Measurements from ENCODE around the gene PATE3. TPM values are rescaled to one million over a fixed set of nuclear protein-coding genes. Genes with fewer than 3 reads are reported as not detected.
A peak's percentile ranks its signal among the peaks of the same experiment; 100 is the strongest.

Gene PATE3
- total and polyA plus RNA-seq, 10 of the 15 experiments (the other 5 are each of a cell fraction or from before 2014, with no cell fraction given), result not detected

DNA sequence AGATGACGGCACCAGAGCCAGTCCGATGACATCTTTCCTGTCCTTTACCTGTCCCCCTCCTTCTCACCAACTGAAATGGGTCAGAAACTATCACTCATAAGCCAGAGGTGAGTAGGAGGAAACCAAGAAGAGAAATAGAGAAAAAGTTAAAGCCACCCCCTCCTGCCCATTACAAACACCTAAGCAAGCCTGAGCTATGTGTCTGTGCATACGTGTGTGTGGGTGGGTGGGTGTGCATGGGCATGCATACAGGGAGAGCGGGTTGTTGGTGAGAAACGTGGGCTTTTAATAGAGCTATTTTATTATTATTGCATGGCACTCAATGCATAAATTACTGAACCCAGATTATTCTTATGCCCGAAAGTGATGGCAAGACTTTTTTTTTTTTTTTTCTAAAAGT, 47.8 kb downstream of the PATE3 start:
- H3K4me2 ChIP-seq (ENCODE audit: control insufficient read depth, insufficient read depth), result no peak overlapping the region
- intact Hi-C loops (cut with micrococcal nuclease; ENCODE audit: unreplicated experiment) (no loop called here), in situ Hi-C loops (cut with MboI) (no loop called here)
- H3K9me3 ChIP-seq (replicated peaks; ENCODE audit: control insufficient read depth, insufficient read depth, low read length), result no peaks in the 10 kb centered on the region
- H3K4me3 ChIP-seq, result no peak overlapping the region
- ChIA-PET SMC1A (ENCODE audit: uncharacterized antibody, unreplicated experiment) (interaction anchor here (0.6 kb wide), 1 partner anchor 33 kb away, joined by 3 read pairs; no protein-coding TSS in a partner anchor), RAD21 (ENCODE audit: unreplicated experiment) (interaction anchor here (0.6 kb wide), 1 partner anchor 96 kb away, joined by 3 read pairs; no protein-coding TSS in a partner anchor), CTCF (interaction anchor here (1.5 kb wide), 1 partner anchor 52 kb away, joined by 4 read pairs; the partner anchor contains the start of gene HYLS1), POLR2A (no interaction called here)
- H3K27ac ChIP-seq (ENCODE audit: control insufficient read depth, insufficient read depth), result no peak overlapping the region
- DNase-seq (ENCODE audit: low read depth, low spot score) (no peak), ATAC-seq (no peak), FAIRE-seq (no peak)
- H3K36me3 ChIP-seq (ENCODE audit: control insufficient read depth in 2 of 2, insufficient read depth in 2 of 2, low read length in 1 of 2), result no peaks in the 10 kb centered on the region
- no peaks in the 10 kb centered on the region; a peak in 2 of 4 replicates for H3K27me3 ChIP-seq (replicated peaks in 1 of 2; ENCODE audit: control insufficient read depth in 2 of 2, insufficient read depth in 2 of 2, low read length in 1 of 2)
- BruUV-seq (replicated peaks), result no TSS peak
- H3K4me1 ChIP-seq (ENCODE audit: control insufficient read depth, insufficient read depth, low read length), result no peaks in the 10 kb centered on the region
- H4K20me1 ChIP-seq (ENCODE audit: control insufficient read depth, insufficient read depth), result no peaks in the 10 kb centered on the region
- TF ChIP-seq ZNF217 (IDR thresholded peaks at IDR 0.05) (no peak), SREBF1 (IDR thresholded peaks at IDR 0.05; ENCODE audit: low read length) (no peak), TCF12 (IDR thresholded peaks at IDR 0.05; ENCODE audit: low read depth, low read length) (no peak), SP1 (IDR thresholded peaks at IDR 0.05; ENCODE audit: low read depth, low read length) (no peak), USF2 (IDR thresholded peaks at IDR 0.05; ENCODE audit: borderline replicate concordance, low read depth, low read length) (no peak), ZBTB33 (IDR thresholded peaks at IDR 0.05) (no peak)
- TF ChIP-seq, protein P1, sequence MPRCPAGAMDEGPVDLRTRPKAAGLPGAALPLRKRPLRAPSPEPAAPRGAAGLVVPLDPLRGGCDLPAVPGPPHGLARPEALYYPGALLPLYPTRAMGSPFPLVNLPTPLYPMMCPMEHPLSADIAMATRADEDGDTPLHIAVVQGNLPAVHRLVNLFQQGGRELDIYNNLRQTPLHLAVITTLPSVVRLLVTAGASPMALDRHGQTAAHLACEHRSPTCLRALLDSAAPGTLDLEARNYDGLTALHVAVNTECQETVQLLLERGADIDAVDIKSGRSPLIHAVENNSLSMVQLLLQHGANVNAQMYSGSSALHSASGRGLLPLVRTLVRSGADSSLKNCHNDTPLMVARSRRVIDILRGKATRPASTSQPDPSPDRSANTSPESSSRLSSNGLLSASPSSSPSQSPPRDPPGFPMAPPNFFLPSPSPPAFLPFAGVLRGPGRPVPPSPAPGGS (IDR thresholded peaks at IDR 0.05; ENCODE audit: borderline replicate concordance, insufficient read depth, low read depth, low read length, poor library complexity, severe bottlenecking), result peak; percentile 50
- H2AFZ ChIP-seq (ENCODE audit: control insufficient read depth, low read depth, low read length), result no peak overlapping the region
- no peaks in the 10 kb centered on the region for H3K79me2 ChIP-seq (ENCODE audit: control insufficient read depth, insufficient read depth, low read length)
- 31% methylated on average over 6 of the region's 6 CpGs for WGBS (ENCODE audit: insufficient coverage, insufficient replicate concordance, low lambda C conversion rate, missing lambda C conversion rate)
- no peak overlapping the region for H3K9ac ChIP-seq (ENCODE audit: control insufficient read depth, insufficient read depth, low read length)

Other genes starting within 250 kb of the PATE3 start
Only the 7 nearest of the 11 such genes appear.
- 0.11 TPM in 1 of 2 replicates, not detected in the other for gene ACRV1, start 107.3 kb upstream of the PATE3 start, total RNA-seq (2014; rRNA removed)
- 0.09 TPM in 1 of 2 replicates, not detected in the other for gene ACRV1, start 107.3 kb upstream of the PATE3 start, total RNA-seq (2014; rRNA removed; fragmentation: Illumina TruSeq; extraction: Trizol)
- gene ACRV1, start 107.3 kb upstream of the PATE3 start, total RNA-seq (2021), result 0.21 TPM in 1 of 2 replicates, not detected in the other
- not detected in 2 replicates for gene ACRV1, start 107.3 kb upstream of the PATE3 start, polyA plus RNA-seq (2011; rRNA removed)
- gene ACRV1, start 107.3 kb upstream of the PATE3 start, polyA plus RNA-seq (2014; fragmentation: Illumina TruSeq; extraction: Trizol), result 0.10 TPM in 1 of 2 replicates, not detected in the other
- under 1 TPM; 0.20 to 0.60 TPM for gene ACRV1, start 107.3 kb upstream of the PATE3 start, polyA plus RNA-seq (2014; fragmentation: Nextera tagmentation; extraction: Ambion mirVana)
- 0.26 TPM in 1 of 2 replicates, not detected in the other for gene ACRV1, start 107.3 kb upstream of the PATE3 start, polyA plus RNA-seq (2014; rRNA removed)
- under 1 TPM; 0.78 to 0.82 TPM for gene ACRV1, start 107.3 kb upstream of the PATE3 start, polyA plus RNA-seq (2016; fragmentation: Nextera tagmentation; extraction: Ambion mirVana)
- gene PATE1, start 41.8 kb upstream of the PATE3 start, total RNA-seq (2014; rRNA removed), result not detected in 2 replicates
- not detected in 2 replicates for gene PATE1, start 41.8 kb upstream of the PATE3 start, total RNA-seq (2014; rRNA removed; fragmentation: Illumina TruSeq; extraction: Trizol)
- gene PATE1, start 41.8 kb upstream of the PATE3 start, total RNA-seq (2021), result not detected in 2 replicates
- gene PATE1, start 41.8 kb upstream of the PATE3 start, polyA plus RNA-seq (2011; rRNA removed), result not detected in 2 replicates
- not detected in 2 replicates for gene PATE1, start 41.8 kb upstream of the PATE3 start, polyA plus RNA-seq (2014; fragmentation: Illumina TruSeq; extraction: Trizol)
- not detected for gene PATE1, start 41.8 kb upstream of the PATE3 start, polyA plus RNA-seq (2014; fragmentation: Nextera tagmentation; extraction: Ambion mirVana)
- not detected in 2 replicates for gene PATE1, start 41.8 kb upstream of the PATE3 start, polyA plus RNA-seq (2014; rRNA removed)
- not detected for gene PATE1, start 41.8 kb upstream of the PATE3 start, polyA plus RNA-seq (2016; fragmentation: Nextera tagmentation; extraction: Ambion mirVana)
- not detected in 2 replicates for gene PATE2, start 9.3 kb upstream of the PATE3 start, total RNA-seq (2014; rRNA removed)
- 0.09 TPM in 1 of 2 replicates, not detected in the other for gene PATE2, start 9.3 kb upstream of the PATE3 start, total RNA-seq (2014; rRNA removed; fragmentation: Illumina TruSeq; extraction: Trizol)
- not detected in 2 replicates for gene PATE2, start 9.3 kb upstream of the PATE3 start, total RNA-seq (2021)
- gene PATE2, start 9.3 kb upstream of the PATE3 start, polyA plus RNA-seq (2011; rRNA removed), result 0.04 TPM in 1 of 2 replicates, not detected in the other
- 0.09 TPM in 1 of 2 replicates, not detected in the other for gene PATE2, start 9.3 kb upstream of the PATE3 start, polyA plus RNA-seq (2014; fragmentation: Illumina TruSeq; extraction: Trizol)
- gene PATE2, start 9.3 kb upstream of the PATE3 start, polyA plus RNA-seq (2014; fragmentation: Nextera tagmentation; extraction: Ambion mirVana), result not detected
- not detected in 2 replicates for gene PATE2, start 9.3 kb upstream of the PATE3 start, polyA plus RNA-seq (2014; rRNA removed)
- not detected for gene PATE2, start 9.3 kb upstream of the PATE3 start, polyA plus RNA-seq (2016; fragmentation: Nextera tagmentation; extraction: Ambion mirVana)
- not detected in 2 replicates for gene PATE4, start 45.2 kb downstream of the PATE3 start, total RNA-seq (2014; rRNA removed)
- gene PATE4, start 45.2 kb downstream of the PATE3 start, total RNA-seq (2014; rRNA removed; fragmentation: Illumina TruSeq; extraction: Trizol), result not detected in 2 replicates
- gene PATE4, start 45.2 kb downstream of the PATE3 start, total RNA-seq (2021), result not detected in 2 replicates
- gene PATE4, start 45.2 kb downstream of the PATE3 start, polyA plus RNA-seq (2011; rRNA removed), result not detected in 2 replicates
- not detected in 2 replicates for gene PATE4, start 45.2 kb downstream of the PATE3 start, polyA plus RNA-seq (2014; fragmentation: Illumina TruSeq; extraction: Trizol)
- gene PATE4, start 45.2 kb downstream of the PATE3 start, polyA plus RNA-seq (2014; fragmentation: Nextera tagmentation; extraction: Ambion mirVana), result not detected
- not detected in 2 replicates for gene PATE4, start 45.2 kb downstream of the PATE3 start, polyA plus RNA-seq (2014; rRNA removed)
- under 1 TPM in 1 of 2 experiments, not detected in 1; 0.17 TPM for gene PATE4, start 45.2 kb downstream of the PATE3 start, polyA plus RNA-seq (2016; fragmentation: Nextera tagmentation; extraction: Ambion mirVana)
- gene HYLS1, start 99.5 kb downstream of the PATE3 start, total RNA-seq (2014; rRNA removed), result 11.9 and 13.5 TPM in 2 replicates
- gene HYLS1, start 99.5 kb downstream of the PATE3 start, total RNA-seq (2014; rRNA removed; fragmentation: Illumina TruSeq; extraction: Trizol), result 17.6 and 18.6 TPM in 2 replicates
- 11.7 and 11.9 TPM in 2 replicates for gene HYLS1, start 99.5 kb downstream of the PATE3 start, total RNA-seq (2021)
- gene HYLS1, start 99.5 kb downstream of the PATE3 start, polyA plus RNA-seq (2011; rRNA removed), result 14.8 and 21.1 TPM in 2 replicates
- 18.8 and 20.4 TPM in 2 replicates for gene HYLS1, start 99.5 kb downstream of the PATE3 start, polyA plus RNA-seq (2014; fragmentation: Illumina TruSeq; extraction: Trizol)
- 10 to 100 TPM; 16.7 to 35.1 TPM for gene HYLS1, start 99.5 kb downstream of the PATE3 start, polyA plus RNA-seq (2014; fragmentation: Nextera tagmentation; extraction: Ambion mirVana)
- 11.2 and 13.3 TPM in 2 replicates for gene HYLS1, start 99.5 kb downstream of the PATE3 start, polyA plus RNA-seq (2014; rRNA removed)
- gene HYLS1, start 99.5 kb downstream of the PATE3 start, polyA plus RNA-seq (2016; fragmentation: Nextera tagmentation; extraction: Ambion mirVana), result 10 to 100 TPM; 18.7 to 21.7 TPM
- 11.2 and 12.3 TPM in 2 replicates for gene PUS3, start 115.1 kb downstream of the PATE3 start, total RNA-seq (2014; rRNA removed)
- gene PUS3, start 115.1 kb downstream of the PATE3 start, total RNA-seq (2014; rRNA removed; fragmentation: Illumina TruSeq; extraction: Trizol), result 18.5 and 22.4 TPM in 2 replicates
- 11.9 and 12.1 TPM in 2 replicates for gene PUS3, start 115.1 kb downstream of the PATE3 start, total RNA-seq (2021)
- gene PUS3, start 115.1 kb downstream of the PATE3 start, polyA plus RNA-seq (2011; rRNA removed), result 10.9 and 15.9 TPM in 2 replicates
- 21.2 and 24.7 TPM in 2 replicates for gene PUS3, start 115.1 kb downstream of the PATE3 start, polyA plus RNA-seq (2014; fragmentation: Illumina TruSeq; extraction: Trizol)
- gene PUS3, start 115.1 kb downstream of the PATE3 start, polyA plus RNA-seq (2014; fragmentation: Nextera tagmentation; extraction: Ambion mirVana), result 10 to 100 TPM; 19.2 to 20.3 TPM
- gene PUS3, start 115.1 kb downstream of the PATE3 start, polyA plus RNA-seq (2014; rRNA removed), result 9.6 and 11.3 TPM in 2 replicates
- 10 to 100 TPM; 13.3 to 15.2 TPM for gene PUS3, start 115.1 kb downstream of the PATE3 start, polyA plus RNA-seq (2016; fragmentation: Nextera tagmentation; extraction: Ambion mirVana)
- not detected in 2 replicates for gene DDX25, start 116.4 kb downstream of the PATE3 start, total RNA-seq (2014; rRNA removed)
- not detected in 2 replicates for gene DDX25, start 116.4 kb downstream of the PATE3 start, total RNA-seq (2014; rRNA removed; fragmentation: Illumina TruSeq; extraction: Trizol)
- not detected in 2 replicates for gene DDX25, start 116.4 kb downstream of the PATE3 start, total RNA-seq (2021)
- 0.05 TPM in 1 of 2 replicates, not detected in the other for gene DDX25, start 116.4 kb downstream of the PATE3 start, polyA plus RNA-seq (2011; rRNA removed)
- gene DDX25, start 116.4 kb downstream of the PATE3 start, polyA plus RNA-seq (2014; fragmentation: Illumina TruSeq; extraction: Trizol), result 0.13 TPM in 1 of 2 replicates, not detected in the other
- not detected for gene DDX25, start 116.4 kb downstream of the PATE3 start, polyA plus RNA-seq (2014; fragmentation: Nextera tagmentation; extraction: Ambion mirVana)
- not detected in 2 replicates for gene DDX25, start 116.4 kb downstream of the PATE3 start, polyA plus RNA-seq (2014; rRNA removed)
- gene DDX25, start 116.4 kb downstream of the PATE3 start, polyA plus RNA-seq (2016; fragmentation: Nextera tagmentation; extraction: Ambion mirVana), result not detected